ENCODE data around the gene ARL16. TPM values are rescaled to one million over a fixed set of nuclear protein-coding genes. Genes with fewer than 3 reads are reported as not detected.
A peak's percentile ranks its signal among the peaks of the same experiment; 100 is the strongest.

The ARL16 gene
- total RNA-seq, 1 experiment from 2014 or later = 83.7 TPM

GRCh38 chr17:81706232-81706611 is 22.6 kb upstream of the ARL16 start:
- no peak overlapping the region for H3K4me3 ChIP-seq
- H3K9me3 ChIP-seq (replicated peaks) = no peaks in the 10 kb centered on the region
- peaks cover 48% of the 10 kb centered on the region for H3K36me3 ChIP-seq

DNA sequence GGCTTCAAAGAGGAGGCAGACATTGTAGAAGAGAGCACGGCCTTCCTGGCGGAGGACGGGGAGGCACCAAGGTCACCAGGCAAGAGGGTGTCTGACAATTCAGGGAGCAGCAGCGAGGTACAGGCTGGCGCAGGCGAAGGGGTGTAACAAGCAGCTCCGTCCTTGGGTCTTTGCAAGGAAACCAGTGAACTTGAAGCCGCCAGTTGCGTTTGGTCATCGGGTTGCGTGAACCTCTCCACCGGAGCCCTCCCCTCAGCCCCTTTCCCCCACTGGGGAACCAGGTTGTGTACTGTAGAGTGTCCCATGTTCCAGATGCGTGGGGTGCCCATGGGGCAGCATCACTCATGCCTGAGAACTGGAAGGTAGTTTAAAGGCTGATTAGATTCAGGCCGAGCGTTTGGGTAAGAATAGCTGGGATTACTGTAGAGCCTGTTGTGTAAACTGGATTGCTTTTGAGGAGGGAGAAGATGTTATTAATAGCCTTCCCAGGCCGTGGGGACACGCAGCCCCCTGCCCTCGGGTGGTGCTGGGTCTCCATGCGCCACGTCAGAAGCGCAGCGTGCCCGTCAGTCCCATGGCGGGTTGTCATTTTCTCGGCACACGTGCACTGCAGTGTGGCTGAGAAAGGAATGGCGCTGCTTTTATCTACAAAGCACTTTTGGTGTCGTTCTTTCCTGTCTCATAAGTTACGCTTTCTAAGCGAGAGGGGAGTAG is 22.1 kb upstream of the ARL16 start:
- no peaks in the 10 kb centered on the region for H3K27me3 ChIP-seq
- H3K9me3 ChIP-seq (replicated peaks) = no peaks in the 10 kb centered on the region
- H3K36me3 ChIP-seq = peaks cover 52% of the 10 kb centered on the region
- H3K4me3 ChIP-seq = no peak overlapping the region
- no peak for DNase-seq
- no peak overlapping the region for H3K27ac ChIP-seq
- H3K4me1 ChIP-seq = peaks cover 1% of the 10 kb centered on the region; the same call in 1 of the 2 replicates

More at GRCh38 chr17:81706232-81706611, 22.6 kb upstream of the ARL16 start:
- DNase-seq = no peak
- H3K4me1 ChIP-seq = peaks cover 7% of the 10 kb centered on the region; the same call in 1 of the 2 replicates
- H3K27me3 ChIP-seq = no peaks in the 10 kb centered on the region
- H3K27ac ChIP-seq = no peak overlapping the region

DNA sequence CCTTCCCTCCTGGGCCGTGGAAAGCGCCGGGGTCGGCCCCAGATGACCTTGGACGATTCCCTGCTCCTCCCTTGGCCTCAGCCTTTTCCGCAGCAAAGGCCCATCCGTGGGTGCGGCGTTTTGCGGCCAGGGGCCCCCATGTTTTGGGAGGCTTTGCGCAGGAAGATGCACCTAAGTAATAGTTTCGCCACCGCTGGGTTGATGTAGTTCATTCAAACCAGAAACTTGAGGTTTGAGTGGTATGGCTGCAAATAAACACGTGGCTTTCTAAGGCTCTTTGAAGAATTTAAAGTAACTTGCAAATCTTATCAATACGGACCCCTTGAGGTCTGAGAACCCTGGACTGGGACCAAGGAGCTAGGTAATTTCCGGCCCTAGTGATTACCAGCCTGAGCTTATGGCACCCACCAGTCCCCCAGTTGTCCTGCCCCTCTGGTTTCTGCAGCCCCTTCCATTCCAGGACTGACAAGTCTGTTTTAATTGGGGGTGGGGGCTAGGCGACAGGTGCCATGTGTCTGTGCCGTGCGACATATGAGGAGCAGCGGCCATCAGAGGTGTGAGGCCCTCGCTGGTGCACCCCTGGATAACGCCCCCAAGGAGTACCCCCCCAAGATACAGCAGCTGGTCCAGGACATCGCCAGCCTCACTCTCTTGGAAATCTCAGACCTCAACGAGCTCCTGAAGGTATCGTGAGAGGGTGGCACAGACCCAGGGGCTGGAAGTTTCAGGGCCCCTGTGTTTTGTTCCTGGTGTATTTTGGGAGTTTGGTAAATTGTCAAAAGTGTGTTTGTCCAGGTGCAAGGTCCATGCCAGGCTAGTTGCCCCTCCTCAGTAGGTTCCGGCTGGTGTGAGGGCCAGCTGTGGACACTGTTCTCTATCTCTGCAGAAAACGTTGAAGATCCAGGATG is 20.4 kb upstream of the ARL16 start:
- Histone ChIP-seq H3K9me3 (replicated peaks) (no peaks in the 10 kb centered on the region), H3K4me3 (peak overlapping the region; percentile 92), H3K27me3 (no peaks in the 10 kb centered on the region), H3K4me1 (no peaks in the 10 kb centered on the region; the same call in 1 of the 2 replicates), H3K36me3 (peaks cover 58% of the 10 kb centered on the region), H3K27ac (peak overlapping the region; percentile 86)
- DNase-seq = no peak

DNA sequence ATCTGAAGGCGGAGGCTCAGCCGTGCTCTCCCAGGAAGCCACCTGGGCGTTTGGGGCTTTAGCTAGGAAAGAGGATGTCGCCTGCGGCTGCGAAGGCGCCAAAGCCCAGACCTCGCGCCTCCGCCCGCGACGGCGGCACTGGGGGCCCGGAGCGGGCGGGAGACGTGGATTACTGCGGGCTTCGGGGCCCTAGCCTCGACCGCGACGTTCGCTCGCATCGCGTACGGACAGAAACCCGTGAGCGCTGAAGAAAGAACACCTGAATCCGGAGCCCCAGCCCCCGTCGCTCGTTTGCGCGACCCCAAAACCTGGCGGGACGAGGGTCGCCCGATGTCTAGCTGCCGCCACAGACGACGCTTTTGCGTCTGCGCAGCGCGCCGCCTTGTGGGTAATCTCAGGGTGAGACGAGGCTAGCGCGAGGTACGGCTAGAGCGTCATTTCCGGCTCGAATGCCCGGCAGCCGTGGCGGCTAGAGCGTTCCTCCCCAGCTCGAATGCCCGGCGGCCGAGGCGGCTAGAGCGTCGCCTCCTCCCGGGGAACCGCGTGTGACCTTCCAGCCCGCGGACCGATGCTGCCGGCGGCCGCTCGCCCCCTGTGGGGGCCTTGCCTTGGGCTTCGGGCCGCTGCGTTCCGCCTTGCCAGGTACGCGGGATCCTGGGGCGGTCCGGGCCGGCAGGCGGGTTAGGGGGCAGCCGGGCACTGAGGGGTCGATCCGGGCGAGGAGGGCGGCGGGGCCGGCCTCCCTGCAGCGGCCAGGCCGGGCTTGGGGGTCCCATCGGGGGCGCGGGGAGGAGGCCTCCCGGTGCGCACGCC is 19.5 kb upstream of the ARL16 start, which contains the start of gene MRPL12:
TSS of gene MRPL12 (plus strand) at position 434 of the 813 bp plus-strand sequence. CDS start at position 569, 135 bp downstream.
- Histone ChIP-seq H3K9me3 (replicated peaks) (no peaks in the 10 kb centered on the region), H3K4me3 (peak within 1 kb of the TSS; percentile 92), H3K27me3 (no peaks in the 10 kb centered on the region), H3K36me3 (peaks cover 64% of the 10 kb centered on the region), H3K4me1 (no peaks in the 10 kb centered on the region; the same call in 1 of the 2 replicates), H3K27ac (peak within 1 kb of the TSS; percentile 86)
- DNase-seq = peak; percentile 98 to 99

DNA sequence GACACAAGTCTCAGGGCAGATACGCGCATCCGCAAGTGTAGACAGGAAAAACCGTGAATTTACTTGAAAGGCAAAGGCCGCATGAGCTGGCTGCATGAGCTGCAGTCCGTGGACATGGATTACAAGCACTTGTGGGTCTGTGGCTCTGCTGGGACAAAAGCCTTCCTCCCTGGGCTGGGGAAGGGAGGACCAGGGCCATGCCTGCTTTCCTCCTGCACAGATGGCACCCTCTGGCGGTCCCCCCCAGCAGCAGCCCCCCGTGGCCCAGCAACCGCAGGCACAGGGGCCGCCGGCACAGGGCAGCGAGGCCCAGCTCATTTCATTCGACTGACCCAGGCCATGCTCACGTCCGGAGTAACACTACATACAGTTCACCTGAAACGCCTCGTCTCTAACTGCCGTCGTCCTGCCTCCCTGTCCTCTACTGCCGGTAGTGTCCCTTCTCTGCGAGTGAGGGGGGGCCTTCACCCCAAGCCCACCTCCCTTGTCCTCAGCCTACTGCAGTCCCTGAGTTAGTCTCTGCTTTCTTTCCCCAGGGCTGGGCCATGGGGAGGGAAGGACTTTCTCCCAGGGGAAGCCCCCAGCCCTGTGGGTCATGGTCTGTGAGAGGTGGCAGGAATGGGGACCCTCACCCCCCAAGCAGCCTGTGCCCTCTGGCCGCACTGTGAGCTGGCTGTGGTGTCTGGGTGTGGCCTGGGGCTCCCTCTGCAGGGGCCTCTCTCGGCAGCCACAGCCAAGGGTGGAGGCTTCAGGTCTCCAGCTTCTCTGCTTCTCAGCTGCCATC is 17.9 kb upstream of the ARL16 start:
- Histone ChIP-seq H3K9me3 (replicated peaks) (no peaks in the 10 kb centered on the region), H3K4me1 (no peaks in the 10 kb centered on the region; the same call in 1 of the 2 replicates), H3K36me3 (peaks cover 65% of the 10 kb centered on the region), H3K27ac (no peak overlapping the region), H3K4me3 (peak overlapping the region; percentile 92), H3K27me3 (no peaks in the 10 kb centered on the region)
- no peak for DNase-seq

GRCh38 chr17:81700353-81701287 is 17.0 kb upstream of the ARL16 start:
- DNase-seq = no peak
- no peaks in the 10 kb centered on the region for H3K27me3 ChIP-seq
- H3K27ac ChIP-seq = no peak overlapping the region
- peaks cover 65% of the 10 kb centered on the region for H3K36me3 ChIP-seq
- H3K4me1 ChIP-seq = no peaks in the 10 kb centered on the region; the same call in 1 of the 2 replicates
- no peak overlapping the region for H3K4me3 ChIP-seq
- H3K9me3 ChIP-seq (replicated peaks) = no peaks in the 10 kb centered on the region

DNA sequence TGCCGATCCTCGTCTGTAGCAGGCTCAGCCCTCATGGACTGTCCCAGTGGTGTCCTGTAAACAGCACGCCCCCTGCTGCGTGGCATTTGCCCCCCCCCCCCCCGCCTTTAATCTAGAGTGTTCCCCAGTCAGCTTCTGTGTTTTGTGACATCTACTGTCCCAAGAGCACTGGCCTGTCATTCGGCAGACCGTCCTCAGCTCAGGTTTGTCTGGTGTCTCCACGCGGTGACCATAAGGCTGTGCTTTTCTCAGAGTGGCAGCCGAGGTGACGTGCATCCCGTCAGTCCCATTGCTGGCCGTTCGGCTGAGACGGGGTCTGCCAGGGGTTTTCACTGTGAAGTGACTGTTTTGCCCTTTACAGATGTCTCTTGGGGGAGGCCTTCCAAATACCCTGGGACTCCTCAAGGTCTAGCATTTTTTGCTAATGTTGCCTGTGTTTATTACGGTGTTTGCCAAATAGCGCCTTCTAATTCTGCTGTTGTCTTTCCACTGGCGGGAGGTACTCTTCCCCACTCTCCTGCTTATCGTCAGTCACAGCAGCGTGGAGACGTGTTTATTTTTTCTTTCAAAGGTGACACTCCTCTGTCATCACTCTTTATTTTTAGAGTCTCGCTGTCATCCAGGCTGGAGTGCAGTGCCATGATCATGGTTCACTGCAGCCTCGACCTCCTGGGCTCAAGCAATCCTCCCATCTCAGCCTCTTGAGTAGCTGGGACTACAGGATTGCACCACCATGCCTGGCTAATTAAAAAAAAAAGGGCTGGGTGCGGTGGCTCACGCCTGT is 13.9 kb upstream of the ARL16 start:
- no peaks in the 10 kb centered on the region; the same call in 1 of the 2 replicates for H3K4me1 ChIP-seq
- H3K36me3 ChIP-seq = peaks cover 83% of the 10 kb centered on the region
- H3K4me3 ChIP-seq = no peak overlapping the region
- no peaks in the 10 kb centered on the region for H3K27me3 ChIP-seq
- DNase-seq = no peak
- H3K9me3 ChIP-seq (replicated peaks) = no peaks in the 10 kb centered on the region
- no peak overlapping the region for H3K27ac ChIP-seq

GRCh38 chr17:81696218-81696941 is 12.8 kb upstream of the ARL16 start:
- DNase-seq = no peak
- H3K36me3 ChIP-seq = peaks cover 88% of the 10 kb centered on the region

DNA sequence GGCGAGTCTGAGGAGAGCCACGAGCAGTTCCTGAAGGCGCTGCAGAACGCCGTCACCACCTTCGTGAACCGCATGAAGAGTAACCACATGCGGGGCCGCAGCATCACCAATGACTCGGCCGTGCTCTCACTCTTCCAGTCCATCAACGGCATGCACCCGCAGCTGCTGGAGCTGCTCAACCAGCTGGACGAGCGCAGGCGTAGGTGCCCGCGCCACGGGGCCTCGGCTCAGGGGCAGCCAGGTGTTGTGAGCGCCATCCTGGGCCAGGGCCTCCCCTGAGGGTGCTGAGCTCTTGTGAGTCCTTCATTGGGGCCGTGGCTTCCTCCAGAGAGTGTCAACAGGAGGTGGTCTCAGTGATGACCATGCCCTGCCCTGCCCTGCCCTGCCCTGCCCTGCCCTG is 12.2 kb upstream of the ARL16 start:
- Histone ChIP-seq H3K36me3 (peaks cover 87% of the 10 kb centered on the region), H3K4me1 (no peaks in the 10 kb centered on the region), H3K27me3 (no peaks in the 10 kb centered on the region), H3K27ac (no peak overlapping the region), H3K4me3 (no peak overlapping the region), H3K9me3 (replicated peaks) (no peaks in the 10 kb centered on the region)
- no peak for DNase-seq

More at GRCh38 chr17:81696218-81696941, 12.8 kb upstream of the ARL16 start:
- no peaks in the 10 kb centered on the region for H3K27me3 ChIP-seq
- H3K4me1 ChIP-seq = no peaks in the 10 kb centered on the region
- no peak overlapping the region for H3K27ac ChIP-seq
- no peak overlapping the region for H3K4me3 ChIP-seq
- H3K9me3 ChIP-seq (replicated peaks) = no peaks in the 10 kb centered on the region

DNA sequence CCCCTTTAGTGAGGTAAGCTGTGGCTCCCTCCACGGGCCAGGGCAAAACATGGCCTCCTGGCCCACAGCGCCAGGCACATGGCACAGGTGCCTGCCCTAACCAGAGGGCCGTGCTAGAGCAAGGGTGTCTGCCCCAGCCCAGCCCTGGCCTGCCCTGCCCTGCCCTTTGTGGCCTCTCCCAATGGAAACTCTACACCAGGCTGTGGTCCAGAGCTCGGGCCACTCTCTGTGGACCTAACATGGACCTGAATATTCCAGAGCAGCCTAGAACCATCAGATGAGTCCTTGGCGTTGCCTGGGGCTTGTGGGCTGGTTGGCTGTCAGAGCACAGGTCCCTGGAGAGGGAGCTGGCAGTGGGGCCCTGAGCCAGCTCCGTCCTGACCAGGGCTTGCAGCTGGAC is 11.6 kb upstream of the ARL16 start:
- no peak overlapping the region for H3K4me3 ChIP-seq
- H3K27ac ChIP-seq = no peak overlapping the region
- DNase-seq = no peak
- no peaks in the 10 kb centered on the region for H3K9me3 ChIP-seq (replicated peaks)
- H3K27me3 ChIP-seq = no peaks in the 10 kb centered on the region
- peaks cover 91% of the 10 kb centered on the region for H3K36me3 ChIP-seq
- H3K4me1 ChIP-seq = no peaks in the 10 kb centered on the region

DNA sequence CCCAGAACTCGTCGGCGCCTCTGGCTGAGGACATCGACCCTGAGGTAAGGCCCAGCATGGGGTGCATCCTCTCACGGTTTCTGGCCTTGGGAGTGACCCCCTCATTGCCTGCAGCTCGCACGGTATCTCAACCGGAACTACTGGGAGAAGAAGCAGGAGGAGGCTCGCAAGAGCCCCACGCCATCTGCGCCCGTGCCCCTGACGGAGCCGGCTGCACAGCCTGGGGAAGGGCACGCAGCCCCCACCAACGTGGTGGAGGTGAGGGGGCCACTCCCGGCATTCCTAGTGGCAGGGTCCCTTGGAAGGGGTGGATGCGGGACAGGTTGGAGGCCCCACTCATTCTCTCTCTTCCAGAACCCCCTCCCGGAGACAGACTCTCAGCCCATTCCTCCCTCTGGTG is 11.2 kb upstream of the ARL16 start:
- H3K27me3 ChIP-seq = no peaks in the 10 kb centered on the region
- H3K9me3 ChIP-seq (replicated peaks) = no peaks in the 10 kb centered on the region
- DNase-seq = no peak
- H3K36me3 ChIP-seq = peaks cover 94% of the 10 kb centered on the region
- H3K4me1 ChIP-seq = no peaks in the 10 kb centered on the region
- no peak overlapping the region for H3K4me3 ChIP-seq
- H3K27ac ChIP-seq = no peak overlapping the region
